ENCODE data around the gene ATAD2B. TPM values are rescaled to one million over a fixed set of nuclear protein-coding genes. Genes with fewer than 3 reads are reported as not detected.
"Not testable (repeated sequence)": the region's sequence is repeated elsewhere in the genome, so short reads cannot be mapped to it uniquely, and the experiment has no call there.

ATAD2B gene
- polyA plus RNA-seq, 1 donor: 11.5 TPM

DNA sequence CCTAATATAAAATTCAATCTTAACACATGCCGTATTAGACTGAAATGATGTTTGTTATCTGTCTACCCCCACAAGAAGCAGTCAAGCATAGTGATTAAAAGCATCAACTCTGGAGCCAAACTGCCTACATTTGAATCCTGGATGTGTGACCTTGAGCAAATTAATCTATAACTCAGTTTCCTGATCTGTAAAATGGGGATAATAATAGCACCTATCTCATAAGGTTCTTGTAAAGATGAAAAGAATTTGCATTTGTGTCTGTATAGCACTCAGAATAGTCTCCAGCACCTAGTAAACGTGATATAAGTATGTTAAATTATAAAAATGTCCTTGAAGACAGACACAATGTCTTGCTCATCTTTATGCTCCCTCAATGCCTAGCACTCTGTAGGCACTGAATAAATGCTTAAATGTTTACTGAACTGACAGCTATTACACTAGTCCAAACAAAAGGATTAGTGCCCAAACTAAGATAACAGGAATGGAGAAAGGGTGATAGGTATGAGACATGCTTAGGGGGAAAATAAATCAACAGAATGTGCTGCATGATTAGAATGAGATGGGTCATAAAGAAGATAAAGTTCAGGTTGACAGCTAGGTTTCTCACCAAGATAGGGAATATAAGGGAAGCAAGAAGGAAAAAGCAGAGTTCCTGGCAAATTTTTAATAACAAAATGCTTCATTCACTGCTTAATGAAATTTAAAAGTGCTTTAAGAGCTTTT is 180.6 kb downstream of the ATAD2B start:
- no peak for DNase-seq (ENCODE audit: low read depth)

DNA sequence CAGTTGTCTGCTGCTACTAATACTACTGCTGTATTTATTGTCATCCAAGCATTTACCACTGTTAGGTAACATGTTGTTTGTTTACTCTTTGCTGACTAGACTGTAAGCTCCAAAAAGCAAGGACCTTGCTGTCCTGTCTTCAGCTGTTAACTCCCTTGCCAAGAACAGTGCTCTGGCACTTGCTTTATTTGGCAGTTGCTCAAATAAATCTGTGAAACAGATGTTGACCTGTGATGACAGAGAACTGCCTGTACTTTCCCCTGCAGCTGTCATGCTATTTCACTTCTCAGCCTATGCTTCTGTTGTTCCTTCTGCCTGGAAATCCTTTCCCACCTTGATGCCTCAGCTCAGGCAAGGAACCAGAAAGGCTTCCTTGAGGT is 181.2 kb downstream of the ATAD2B start:
- DNase-seq (ENCODE audit: low read depth): peak; percentile 72

DNA sequence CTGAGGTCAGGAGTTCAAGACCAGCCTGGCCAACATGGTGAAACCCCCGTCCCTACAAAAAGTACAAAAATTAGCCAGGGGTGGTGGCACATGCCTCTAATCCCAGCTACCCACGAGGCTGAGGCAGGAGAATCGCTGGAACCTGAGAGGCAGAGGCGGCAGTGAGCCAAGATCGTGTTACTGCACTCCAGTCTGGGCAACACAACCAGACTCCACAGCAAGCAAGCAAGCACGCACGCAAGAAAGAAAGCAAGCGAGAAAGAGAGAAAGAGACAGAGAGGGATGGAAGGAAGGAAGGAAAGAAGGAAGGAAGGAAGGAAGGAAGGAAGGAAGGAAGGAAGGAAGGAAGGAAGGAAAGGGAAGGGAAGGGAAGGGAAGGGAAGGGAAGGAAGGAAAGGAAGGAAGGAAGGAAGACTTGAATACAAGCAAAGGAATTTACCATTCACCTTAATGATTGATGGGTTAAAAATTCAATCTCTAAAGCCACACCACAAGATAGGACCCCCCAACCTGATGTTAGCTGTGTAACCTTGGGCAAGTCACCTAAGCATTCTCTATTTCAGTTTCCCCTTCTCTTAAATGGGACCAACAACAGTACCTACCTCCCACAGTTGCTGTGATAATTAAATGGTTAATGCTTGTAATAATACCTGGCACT is 181.7 kb downstream of the ATAD2B start:
- DNase-seq (ENCODE audit: low read depth): no peak

DNA sequence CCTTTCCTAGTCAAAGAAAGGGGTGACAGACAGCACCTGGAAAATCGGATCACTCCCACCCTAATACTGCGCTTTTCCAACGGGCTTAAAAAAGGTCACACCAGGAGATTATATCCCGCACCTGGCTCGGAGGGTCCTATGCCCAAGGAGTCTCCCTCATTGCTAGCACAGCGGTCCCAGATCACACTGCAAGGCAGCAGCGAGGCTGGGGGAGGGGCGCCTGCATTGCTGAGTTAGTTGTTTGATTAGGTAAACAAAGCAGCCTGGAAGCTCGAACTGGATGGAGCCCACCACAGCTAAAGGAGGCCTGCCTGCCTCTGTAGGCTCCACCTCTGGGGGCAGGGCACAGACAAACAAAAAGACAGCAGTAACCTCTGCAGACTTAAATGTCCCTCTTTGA is 190.1 kb downstream of the ATAD2B start:
- not testable (repeated sequence) for DNase-seq (ENCODE audit: low read depth)

DNA sequence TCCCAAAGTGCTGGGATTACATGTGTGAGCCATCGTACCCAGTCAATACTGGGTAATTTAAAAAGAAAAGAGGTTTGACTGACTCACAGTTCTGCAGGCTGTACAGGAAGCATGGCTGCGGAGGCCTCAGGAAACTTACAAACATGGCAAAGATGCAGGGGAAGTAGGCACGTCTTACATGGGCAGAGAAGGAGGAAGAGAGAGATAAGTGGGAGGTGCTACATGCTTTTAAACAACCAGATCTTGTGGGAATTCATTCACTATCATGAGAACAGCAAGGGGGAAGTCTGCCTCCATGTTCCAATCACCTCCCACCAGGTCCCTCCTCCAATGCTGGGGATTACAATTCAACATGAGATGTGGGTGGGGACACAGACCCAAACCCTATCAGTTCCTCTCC is 192.5 kb downstream of the ATAD2B start:
- DNase-seq (ENCODE audit: low read depth): no peak

DNA sequence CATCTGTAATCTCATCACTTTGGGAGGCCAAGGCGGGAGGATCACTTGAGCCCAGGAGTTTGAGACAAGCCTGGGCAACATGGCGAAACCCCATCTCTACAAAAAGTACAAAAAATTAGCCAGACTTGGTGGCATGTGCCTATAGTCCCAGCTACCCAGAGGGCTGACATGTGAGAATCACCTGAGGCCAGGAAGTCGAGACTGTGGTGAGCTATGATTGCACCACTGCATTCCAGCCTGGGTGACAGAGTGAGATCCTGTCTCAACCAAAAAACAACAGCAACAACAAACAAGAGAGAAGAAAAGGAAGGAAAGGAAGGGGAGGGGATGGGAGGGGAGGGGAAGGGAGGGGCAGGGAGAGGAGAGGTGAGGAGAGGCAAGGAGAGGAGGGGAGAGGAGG is 203.9 kb downstream of the ATAD2B start:
- not testable (repeated sequence) for DNase-seq (ENCODE audit: low read depth)

DNA sequence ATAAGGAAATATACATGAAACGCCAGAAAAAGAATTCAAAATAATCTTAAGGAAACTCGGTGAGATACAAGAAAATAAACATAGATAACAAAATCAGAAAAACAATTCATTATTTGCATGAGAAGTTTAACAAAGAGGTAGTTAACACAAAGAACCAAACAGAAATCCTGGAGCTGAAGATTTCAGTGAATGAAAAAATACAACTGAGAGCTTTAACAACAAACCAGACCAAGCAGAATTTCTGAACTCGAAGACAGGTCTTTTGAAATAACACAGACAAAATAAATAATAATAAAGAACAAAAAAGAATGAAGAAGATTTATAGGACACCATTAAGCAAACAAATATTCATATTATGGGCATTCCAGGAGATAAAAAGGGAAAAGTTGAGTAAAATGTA is 204.7 kb downstream of the ATAD2B start:
- DNase-seq (ENCODE audit: low read depth): no peak

DNA sequence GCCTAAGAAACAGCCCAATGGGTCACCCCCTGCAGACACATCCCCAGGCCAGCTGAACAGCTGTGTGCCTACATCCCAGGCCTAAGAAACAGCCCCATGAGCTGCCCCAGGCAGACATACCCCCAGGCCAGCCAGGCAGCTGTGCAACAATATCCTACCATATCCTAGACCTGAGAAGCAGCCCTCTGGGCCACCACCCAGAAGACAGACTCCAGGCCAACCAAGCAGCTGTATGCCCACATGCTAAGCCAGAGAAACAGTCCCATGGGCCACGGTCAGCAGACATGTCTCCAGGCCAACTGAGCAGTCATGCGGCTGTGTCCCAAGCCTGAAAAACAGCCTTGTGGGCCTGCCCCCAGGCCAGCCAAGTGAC is 205.5 kb downstream of the ATAD2B start:
- DNase-seq (ENCODE audit: low read depth): no peak

DNA sequence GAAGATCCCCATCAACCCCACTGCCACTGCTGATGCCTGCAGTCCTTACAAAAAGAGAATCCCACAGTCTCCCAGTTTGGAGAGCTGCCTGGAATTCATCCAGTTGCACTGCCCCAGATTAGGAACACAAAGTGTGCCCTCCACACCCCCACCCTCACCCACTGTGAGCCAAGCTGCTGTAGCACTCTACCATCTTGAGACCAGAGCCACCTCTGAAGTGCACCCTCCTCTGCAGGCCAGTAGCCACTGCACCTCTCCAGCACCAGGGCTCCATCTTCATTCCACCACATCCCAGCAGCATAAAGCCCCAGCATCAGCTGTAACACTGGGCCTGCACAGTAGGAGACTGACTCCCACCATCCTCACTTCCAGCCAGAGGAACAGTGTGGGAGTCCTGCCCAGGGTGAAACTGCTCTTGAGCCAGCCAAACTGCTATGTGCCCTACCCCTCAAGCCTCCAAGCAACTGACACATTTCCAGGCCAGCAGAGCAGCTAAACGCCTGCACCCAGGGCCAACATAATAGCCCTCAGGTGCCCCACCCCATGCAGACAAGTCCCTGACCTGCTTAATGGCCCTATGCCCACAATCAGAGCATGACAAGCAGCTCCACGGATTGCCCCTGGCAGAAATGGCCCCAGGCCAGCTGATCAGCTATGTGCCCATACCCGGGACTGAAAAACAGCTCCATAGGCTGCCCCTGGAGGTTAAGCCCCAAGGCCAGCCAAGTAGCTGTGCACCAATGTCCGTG is 206.0 kb downstream of the ATAD2B start:
- DNase-seq (ENCODE audit: low read depth): no peak

DNA sequence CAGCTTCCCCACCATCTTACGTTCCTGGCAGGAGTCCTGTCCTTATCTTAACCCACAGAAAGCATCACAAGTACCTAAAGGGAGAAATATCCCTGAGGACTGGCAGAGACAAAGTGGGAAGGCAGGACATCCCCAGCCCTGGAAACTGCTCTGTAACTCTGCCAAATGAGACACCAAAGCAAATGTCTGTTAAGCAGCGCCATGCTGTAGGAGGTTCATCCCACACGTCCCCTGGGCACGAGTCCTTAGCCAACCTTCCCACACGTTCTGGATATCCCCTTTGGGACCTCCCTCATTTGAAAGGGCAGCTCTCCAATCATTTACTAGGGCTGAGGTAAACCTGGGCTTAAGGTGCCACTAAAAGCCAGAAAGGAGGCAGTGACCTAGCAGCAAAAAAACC is 207.2 kb downstream of the ATAD2B start:
- no peak for DNase-seq (ENCODE audit: low read depth)

DNA sequence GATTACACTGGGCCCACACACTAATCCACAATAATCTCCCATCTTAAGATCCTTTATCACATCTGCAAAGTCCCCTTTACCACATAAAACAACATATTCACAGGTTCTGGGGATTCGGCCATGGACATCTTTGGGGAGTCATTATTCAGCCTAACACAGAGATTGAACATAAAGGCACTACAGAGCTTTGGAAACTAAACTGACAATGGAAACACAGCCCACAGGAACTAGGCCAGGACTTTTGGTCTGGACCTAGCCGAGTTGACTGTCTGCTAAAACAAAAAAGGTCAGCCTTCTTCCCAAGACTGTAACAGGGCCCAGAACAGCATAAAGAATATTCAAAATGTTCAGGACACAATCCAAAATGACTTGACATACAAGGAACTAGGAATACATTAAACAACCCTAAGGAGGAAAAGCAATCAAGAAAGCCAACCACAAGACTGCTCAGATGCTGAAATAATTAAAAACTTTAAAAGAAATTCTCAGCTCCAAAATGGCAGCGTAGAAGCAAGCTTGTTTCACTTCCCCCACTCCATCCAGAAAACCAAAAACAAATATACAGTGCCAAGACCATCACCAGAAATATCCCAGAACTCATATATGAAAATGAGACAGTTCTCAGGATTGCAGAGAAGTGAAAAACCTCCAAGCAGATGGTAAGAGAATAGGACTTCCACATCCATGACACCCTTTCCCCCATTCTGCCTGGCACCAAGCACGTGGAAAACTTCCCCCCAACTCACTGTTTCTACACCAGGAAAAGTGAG is 207.8 kb downstream of the ATAD2B start:
- peak; percentile 82 for DNase-seq (ENCODE audit: low read depth)

DNA sequence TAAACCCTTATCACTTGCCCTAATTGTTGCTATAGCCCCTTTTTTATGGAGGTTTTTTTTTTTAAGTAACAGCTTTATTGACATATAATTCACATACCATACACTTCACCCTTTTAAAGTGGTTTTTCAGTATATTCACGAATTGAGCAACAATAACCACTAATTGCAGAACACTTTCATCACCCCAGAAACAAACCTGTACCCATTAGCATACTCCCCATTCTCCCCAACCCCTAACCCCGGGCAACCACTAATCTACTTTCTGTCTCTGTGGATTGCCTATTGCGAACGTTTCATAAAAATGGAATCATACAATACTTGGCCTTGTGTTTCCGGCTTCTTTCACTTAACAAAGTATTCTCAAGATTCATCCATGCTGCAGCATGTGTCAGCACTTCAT is 213.6 kb downstream of the ATAD2B start:
- DNase-seq (ENCODE audit: low read depth): no peak

DNA sequence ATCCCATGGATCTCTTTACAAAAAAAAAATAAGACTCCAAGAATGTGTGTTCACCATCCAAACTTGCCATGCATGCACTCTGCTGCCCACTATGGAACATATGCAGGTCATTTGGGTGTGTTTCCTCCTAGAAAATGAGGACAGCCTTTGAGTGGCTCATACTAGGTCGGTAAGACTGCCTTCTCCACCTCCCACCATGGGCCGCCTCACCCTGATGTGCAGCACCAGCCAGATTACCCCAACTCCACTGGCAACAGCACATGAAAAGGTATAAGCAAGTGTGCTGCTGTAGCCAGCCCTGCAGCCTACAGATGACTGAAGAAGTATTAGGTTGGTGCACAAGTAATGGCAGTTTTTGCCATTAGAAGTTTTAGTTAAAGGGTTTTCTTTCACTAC is 214.2 kb downstream of the ATAD2B start:
- no peak for DNase-seq (ENCODE audit: low read depth)

DNA sequence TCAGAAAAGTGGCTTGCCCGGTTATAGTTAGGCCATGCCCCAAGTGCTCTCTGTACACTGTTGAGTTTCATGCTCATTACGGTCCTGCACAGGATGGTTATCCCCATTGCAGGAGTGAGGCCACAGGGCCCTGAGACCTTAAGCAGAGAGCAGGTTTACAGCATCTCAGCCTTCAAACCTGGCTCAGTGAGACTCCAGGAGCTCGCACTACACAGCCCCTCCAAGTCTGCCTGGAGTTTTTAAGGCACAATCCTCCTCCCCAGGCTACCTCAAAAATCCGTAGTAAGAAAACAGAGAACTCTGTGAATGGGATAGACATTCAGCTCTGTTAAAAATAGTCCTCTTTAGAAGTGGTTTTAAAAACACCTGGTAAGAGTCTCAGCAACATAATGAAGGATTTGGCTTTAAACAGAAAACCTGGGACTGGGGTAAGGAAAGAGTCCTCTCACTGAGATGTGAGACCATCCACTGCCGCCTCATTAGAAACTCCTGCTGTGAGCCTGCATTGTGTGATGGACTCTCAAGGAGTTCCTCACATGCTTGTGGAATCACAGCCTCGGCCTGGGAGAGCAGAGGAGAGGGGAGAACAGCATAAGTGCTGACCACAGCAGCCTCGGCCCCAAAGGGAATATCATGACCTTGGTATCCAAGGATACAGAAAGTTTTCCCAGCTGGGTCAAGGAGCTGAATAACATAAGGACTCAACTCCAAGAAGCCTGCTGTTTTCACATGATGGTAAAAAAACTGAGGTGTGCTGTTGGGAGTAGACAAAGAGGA is 214.8 kb downstream of the ATAD2B start:
- DNase-seq (ENCODE audit: low read depth): no peak

DNA sequence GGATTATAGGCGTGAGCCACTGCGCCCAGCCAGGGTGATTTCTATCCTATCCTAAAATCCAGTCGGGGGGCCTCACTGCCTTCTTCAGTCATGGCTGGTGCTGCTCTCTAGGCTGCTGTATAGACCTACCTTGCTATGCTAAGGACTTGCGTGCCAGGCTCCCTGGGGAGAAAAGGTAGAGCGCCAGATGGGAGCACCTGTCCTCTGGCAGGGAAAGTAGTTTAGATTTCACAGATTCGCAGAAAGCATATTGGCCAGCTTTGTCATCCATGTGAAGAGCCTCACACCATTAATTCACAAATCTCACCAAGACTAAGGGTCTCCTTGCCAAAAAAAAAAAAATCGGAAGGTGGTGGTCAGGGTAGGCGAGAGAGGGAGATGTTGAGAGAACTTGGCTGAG is 217.6 kb downstream of the ATAD2B start:
- no peak for DNase-seq (ENCODE audit: low read depth)

DNA sequence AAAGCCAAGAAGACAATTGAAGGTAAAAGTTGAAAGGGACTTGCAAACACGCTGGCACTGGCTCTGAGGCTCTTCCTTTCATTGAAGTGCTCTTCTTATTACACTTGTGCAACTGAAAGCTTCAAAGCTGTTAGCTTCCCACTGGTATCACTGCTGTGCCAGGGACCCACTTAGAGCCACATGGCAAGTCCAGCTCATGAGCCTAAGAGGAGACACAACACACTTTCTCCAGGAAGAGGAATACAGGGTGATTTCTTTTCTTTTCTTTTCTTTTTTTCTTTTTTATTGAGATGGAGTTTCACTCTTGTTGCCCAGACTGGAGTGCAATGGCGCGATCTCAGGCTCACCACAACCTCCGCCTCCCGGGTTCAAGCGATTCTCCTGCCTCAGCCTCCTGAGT is 218.2 kb downstream of the ATAD2B start:
- DNase-seq (ENCODE audit: low read depth): no peak

DNA sequence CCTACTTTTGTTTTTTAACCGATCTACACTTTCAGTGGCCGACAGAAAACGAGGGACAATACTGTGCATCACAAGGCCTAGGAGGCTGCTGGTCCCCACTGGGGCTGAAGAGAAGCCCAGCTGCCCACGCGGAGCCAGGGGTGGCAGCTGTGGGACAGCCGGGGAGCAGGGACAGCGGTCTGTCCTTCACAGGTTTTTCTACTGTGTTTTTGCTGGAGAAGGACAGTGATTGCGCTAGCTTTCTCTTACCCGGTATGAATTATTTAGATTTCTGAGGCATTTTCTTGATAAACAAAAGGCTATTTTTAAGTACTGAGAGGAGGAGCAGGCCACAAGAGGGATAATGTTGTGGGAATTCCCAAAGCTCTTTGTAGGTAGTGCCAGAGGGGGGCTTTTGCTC is 219.8 kb downstream of the ATAD2B start:
- no peak for DNase-seq (ENCODE audit: low read depth)

DNA sequence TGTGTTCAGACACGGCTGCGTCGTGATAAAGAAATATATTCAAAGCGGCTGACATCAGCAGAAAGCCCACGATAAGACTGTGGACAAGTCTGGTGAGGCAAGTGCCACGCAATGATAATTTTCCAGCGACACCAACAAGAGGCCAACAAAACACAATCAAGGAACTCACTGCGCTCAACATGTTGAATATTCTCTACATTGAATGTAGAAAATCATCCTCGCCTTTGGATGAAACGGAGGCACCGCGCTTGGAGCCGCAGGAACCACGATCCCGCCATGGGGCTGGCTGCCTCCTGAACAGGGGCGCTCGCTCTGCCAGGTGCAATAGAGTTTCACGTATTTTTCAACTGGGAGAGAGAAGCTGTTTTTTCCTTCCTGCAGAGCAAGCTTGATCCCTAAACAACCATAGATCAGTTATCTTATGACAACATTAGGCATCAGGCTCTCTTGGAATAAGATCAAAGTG is 220.3 kb downstream of the ATAD2B start:
- no peak for DNase-seq (ENCODE audit: low read depth)

DNA sequence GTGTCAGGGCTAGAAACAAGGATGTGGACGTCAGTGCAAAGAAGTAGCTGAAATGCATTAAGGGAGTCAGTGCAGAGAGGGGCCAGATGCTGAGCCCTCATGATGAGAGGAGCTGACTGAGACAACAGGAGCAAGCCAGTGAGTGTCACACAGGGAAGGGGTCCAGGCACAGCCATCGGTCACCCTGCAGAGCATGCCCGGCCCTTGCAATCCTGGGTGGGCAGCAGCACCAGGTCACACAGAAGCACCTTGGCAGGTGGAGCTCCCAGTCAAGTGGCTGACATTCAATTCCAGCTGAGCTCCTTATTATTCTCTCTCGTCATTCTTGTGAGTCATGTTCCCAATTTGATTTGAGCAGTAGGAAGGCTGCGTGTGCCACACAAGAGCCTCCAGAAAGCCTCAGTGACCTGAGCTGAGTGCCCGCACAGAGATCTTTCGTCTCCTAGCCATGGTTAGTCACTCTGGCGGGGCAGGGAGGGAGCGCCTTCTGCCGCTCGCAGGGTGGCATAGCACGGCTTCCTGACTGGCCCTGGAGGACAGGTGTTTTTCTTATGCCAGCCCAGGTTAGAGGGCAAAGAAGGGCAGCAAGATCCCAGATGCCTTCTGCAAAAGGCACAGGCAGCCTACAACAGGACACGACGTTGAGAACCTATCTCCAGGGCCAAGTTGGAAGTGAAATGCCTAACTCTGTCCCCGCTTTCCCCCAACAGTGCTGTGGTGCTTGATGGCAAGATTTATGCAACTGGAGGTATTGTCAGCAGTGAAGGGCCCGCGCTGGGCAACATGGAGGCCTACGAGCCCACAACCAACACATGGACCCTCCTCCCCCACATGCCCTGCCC is 220.9 kb downstream of the ATAD2B start:
- DNase-seq (ENCODE audit: low read depth): no peak

DNA sequence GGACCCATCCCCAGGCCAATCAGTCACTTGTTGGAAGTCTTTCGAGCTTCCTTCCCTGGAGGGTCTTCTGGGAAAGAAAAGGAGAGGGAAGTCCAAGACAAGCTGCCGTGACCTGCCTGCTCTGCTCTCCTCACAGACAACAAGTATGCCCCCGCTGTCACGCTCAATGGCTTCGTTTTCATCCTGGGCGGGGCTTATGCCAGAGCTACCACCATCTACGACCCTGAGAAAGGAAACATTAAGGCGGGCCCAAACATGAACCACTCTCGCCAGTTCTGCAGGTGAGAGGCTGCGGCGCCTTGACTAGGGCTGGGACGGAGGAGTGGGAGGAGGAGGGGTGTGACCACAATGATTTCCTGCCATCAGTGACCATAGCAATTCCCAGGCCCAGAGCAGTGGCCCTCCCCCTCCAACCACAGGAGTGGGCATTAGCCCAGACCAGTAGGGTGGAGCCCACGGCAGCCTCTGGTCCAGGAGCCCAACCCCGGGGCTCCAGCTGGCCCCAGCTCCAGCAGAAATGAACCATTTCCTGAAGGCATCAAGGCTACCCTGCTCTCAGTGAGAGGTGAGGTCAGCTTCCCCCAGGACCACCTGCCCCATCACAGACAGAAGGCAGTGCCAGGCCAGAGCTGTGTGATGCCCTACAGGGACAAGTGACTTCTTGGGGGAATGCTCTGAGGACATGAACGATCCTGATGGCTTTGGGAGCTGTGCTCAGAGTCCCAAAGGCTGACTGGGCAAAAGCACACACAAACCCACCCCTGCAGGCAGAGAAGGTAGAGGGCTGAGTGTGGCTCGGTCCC is 223.1 kb downstream of the ATAD2B start:
- no peak for DNase-seq (ENCODE audit: low read depth)
